ENCODE measurements around the gene TOMM20L. TPM values are rescaled to one million over a fixed set of nuclear protein-coding genes. Genes with fewer than 3 reads are reported as not detected.
A peak's percentile ranks its signal among the peaks of the same experiment; 100 is the strongest.

Gene TOMM20L
- total RNA-seq, 1 donor from 2014 or later, result not detected

DNA sequence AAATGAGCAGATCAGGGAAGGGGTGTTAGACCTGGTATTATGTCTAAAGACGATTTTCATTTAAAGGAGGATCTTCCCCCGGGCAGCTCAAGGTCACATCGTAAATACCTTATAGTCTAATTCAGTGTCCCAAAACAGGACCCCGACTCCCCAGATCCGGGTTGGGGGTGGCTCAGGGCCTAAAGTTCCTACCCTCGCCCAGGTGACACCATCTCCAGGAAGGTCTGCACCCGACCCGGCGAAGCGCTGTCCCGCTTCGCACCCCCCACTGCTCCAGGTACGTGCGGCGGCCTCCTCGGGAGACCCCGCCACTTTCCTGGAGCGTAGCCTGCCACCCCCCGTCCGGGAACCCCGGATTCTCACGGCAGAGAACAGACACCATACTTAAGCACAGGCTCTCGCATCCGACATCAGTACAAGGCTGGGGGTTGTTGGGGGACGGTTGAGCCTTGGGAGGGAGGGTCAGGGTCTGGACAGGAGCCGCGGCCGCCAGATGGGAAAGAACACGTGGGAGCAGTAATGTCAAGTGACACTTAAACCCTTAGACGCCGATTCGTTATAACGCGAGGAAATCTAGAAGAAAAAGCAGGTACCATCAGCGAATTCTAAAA lies 31.0 kb downstream of the TOMM20L start:
- DNase-seq (ENCODE audit: low spot score) (peak; percentile 68), ATAC-seq (peak; percentile 76)

DNA sequence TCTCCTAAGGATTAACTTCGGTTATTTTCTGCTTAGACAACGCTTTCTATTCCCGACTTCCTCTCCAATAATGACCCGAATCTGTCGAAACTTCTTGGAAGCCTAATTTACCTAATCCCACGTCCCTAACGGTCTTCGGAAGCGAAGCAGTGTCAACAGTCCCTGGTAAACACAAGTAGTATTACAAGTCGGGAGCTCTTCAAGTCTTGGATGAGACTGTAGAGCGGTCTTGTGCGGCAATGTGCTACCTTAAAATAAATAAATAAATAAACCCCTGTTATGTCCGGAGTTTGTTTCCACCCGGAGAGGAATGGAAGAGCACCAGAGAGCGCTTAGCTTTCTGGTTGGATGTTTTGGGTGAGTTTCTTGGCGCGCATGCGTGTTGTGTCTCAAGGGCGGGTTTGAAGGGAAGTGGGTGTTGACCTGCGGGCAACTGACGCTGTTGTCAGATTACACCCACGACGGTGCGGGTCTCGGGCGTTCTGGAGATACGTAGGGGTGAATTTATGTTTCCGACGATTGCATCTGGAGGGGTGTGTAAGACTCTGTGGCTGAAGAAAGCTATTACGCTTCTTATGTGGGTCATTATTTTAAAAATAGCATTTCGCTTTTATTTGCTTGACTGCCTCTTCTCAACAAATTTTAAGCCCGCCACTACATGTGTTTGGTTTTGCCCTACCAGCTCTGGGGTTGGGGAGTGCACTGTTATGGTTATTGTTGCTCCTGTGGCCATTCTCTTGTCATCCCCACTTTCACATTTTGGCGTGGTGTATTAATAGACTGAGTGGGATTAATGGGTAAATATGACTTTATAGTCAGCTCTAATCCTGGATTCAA lies 31.8 kb downstream of the TOMM20L start, which contains the start of the genes KIAA0586 and TIMM9:
TSS of gene KIAA0586 (plus strand) at position 439 of the 837 bp plus-strand sequence. CDS start 546 bp downstream, outside the sequence.
TSS of gene TIMM9 (minus strand) at position 251 of the 837 bp plus-strand sequence. CDS start 15,586 bp downstream, outside the sequence.
- ATAC-seq (peak; percentile 95), DNase-seq (ENCODE audit: low spot score) (peak; percentile 95)

DNA sequence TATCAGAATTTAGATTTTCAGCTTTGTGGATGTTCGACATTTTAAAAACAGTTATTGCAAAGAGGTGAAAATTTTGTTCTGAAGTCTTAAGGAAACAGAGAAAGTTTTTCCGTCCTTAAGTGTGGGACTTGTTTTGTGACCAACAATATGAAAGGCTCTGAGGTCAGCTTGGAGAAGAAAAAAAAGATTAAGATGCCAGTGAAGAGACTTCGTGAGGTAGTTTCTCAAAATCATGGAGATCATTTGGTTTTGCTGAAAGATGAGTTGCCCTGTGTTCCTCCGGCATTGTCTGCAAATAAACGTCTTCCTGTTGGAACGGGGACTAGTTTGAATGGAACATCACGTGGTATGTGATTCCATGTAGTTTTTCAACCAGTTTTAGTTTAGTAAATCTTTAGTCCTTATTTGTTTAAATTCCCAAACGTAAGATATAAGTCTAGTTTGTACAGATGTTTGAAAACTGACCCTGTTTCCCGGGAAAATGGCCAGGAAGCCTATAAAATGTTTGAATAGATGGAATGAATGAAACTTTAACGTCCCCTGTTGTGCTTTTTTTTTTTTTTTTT lies 32.5 kb downstream of the TOMM20L start:
- DNase-seq (ENCODE audit: low spot score) (no peak), ATAC-seq (peak; percentile 37)

DNA sequence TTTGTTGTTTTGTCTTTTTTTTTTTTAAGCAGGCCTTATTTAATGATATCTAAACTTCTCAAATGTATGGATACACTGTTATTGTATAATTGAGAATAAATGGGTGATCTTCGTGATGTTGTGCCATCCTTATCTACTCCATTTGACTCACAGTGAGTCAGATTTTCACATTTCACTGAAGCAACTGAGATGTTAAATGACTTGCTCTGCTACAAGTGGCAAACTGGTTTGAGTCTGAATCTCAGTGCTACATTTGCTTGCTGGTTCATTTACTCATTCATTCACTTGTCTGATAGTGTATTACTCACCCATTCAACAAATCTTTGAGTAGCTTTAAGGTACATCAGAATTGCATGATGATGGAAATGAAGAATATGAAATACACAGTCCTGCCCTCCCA lies 34.4 kb downstream of the TOMM20L start:
- ATAC-seq, result no peak
- no peak for DNase-seq (ENCODE audit: low spot score)

DNA sequence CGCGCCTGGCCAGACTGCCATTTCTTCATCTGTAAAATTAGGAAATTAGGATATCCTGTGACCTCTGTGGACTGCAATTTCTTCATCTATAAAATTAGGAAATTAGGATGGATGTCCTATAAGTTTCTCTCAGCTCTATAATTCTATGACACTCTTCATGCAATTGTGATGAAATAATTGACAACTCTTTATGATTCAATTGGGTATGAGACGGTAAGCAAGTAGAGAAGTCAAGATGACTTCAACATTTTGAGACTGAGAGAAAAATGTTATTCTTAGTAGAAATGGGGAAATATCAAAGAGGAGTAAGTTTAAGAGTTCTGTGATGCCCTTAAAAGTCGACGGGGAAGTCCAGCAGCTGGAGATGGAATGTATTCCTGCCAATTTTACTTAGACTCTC lies 43.7 kb downstream of the TOMM20L start:
- ATAC-seq (no peak), DNase-seq (ENCODE audit: low spot score) (no peak)

DNA sequence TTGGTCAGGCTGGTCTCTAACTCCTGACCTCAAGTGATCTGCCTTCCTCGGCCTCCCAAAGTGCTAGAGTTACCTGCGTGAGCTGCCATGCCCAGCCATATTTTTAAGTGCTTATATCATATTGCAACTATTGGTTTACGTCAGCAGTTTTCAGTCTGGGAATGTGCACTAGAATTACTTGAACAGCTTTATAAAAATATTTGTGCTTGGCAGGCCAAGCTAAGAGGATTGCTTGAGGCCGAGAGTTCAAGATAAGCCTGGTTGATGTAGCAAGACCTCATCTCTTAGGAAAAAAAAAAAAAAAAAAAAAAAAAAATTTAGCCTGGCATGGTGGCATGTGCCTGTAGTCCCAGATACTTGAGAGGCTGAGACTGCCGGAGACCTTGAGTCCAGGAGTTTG lies 48.9 kb downstream of the TOMM20L start:
- ATAC-seq, result no peak
- no peak for DNase-seq (ENCODE audit: low spot score)

DNA sequence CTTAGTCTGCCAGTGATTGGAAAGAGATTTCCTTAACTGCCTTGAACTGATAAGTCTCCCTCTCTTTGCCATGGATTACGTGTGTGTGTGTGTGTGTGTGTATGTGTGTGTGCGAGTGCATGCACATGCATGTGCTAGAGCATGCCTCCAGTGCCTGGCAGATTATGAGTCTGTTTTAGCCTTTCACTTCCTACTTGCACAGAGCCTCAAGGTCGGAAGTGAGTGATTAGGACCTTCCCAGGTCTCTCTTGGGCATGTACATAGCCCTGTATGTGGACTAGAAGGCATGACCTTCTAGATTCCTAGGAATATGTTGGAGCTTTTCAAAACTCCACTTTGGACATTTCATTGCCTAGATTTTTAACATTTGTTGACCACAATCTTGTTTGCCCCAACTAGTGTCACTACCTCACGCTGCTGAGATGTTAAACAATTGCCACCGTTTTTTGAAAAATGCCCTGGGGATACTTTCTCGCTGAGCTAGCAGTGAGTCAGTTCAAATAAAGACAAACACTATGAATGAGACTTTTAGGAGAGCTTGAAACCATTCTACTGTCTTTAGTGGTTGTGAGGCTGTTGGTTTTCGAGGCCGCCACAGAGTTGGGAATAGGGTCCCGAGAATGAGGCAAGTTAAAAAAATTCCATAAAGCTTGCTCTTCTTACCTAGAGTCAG lies 60.0 kb downstream of the TOMM20L start:
- ATAC-seq, result no peak

More for the DNA sequence above, 60.0 kb downstream of the TOMM20L start:
- no peak for DNase-seq (ENCODE audit: low spot score)

Other genes starting within 250 kb of the TOMM20L start
- gene ARMH4, start 243.7 kb upstream of the TOMM20L start, total RNA-seq, result 0.96 TPM
- gene ACTR10, start 195.8 kb upstream of the TOMM20L start, total RNA-seq, result 17.2 TPM
- gene PSMA3, start 151.1 kb upstream of the TOMM20L start, total RNA-seq, result 112 TPM
- gene ARID4A, start 97.4 kb upstream of the TOMM20L start, total RNA-seq, result 16.7 TPM
- 8.7 TPM for gene TIMM9, start 31.6 kb downstream of the TOMM20L start, total RNA-seq
- 5.6 TPM for gene KIAA0586, start 31.8 kb downstream of the TOMM20L start, total RNA-seq
- 1.0 TPM for gene DACT1, start 242.0 kb downstream of the TOMM20L start, total RNA-seq